Activated T-helper 1 cell treated with anti-CD3 and anti-CD28 coated beads, Interleukin-12 subunit alpha, Interleukin-12 subunit beta, Interleukin-2, Interleukin-4 antibody, amounts not matched to agents 30 ng/mL and 10 ng/mL and 1 ng/mL, durations not matched to agents 14 hours and 24 hours and 36 hours (primary cell): Measurements from ENCODE around the gene FMN1. TPM values are rescaled to one million over a fixed set of nuclear protein-coding genes. Genes with fewer than 3 reads are reported as not detected.
"Not testable (repeated sequence)": the region's sequence is repeated elsewhere in the genome, so short reads cannot be mapped to it uniquely, and the experiment has no call there.

Experiments used
- DNase-seq: peaks from one replicate; pipeline ENCODE4 v3.0.0; 2021; ENCODE audit warnings: low spot score
- H3K27ac Mint-ChIP-seq: one replicate; pipeline ENCODE4 v1.8.0; 2021; ENCODE audit warnings: mild to moderate bottlenecking, mixed read lengths
- H3K27me3 Mint-ChIP-seq: one replicate; pipeline ENCODE4 v1.8.0; 2022; ENCODE audit warnings: mild to moderate bottlenecking, moderate library complexity, mixed read lengths; ENCODE audit not compliant: insufficient read depth
- H3K36me3 Mint-ChIP-seq: one replicate; pipeline ENCODE4 v1.8.0; 2021; ENCODE audit warnings: low read depth, mixed read lengths
- H3K4me1 Mint-ChIP-seq: one replicate; pipeline ENCODE4 v1.8.0; 2021; ENCODE audit warnings: low read depth, mixed read lengths
- H3K4me3 Mint-ChIP-seq: one replicate; pipeline ENCODE4 v1.8.0; 2021; ENCODE audit warnings: mild to moderate bottlenecking, moderate library complexity, mixed read lengths
- H3K9me3 Mint-ChIP-seq: one replicate; pipeline ENCODE4 v1.8.0; 2021; ENCODE audit warnings: mixed read lengths
- intact Hi-C: fragments of 100-400 bp; cut with micrococcal nuclease; formaldehyde crosslinking; loops from one replicate; pipeline ENCODE4 v1.15.1; 2024
- total RNA-seq: library from RNA; stranded (reverse); gene quantifications from 2 replicates; pipeline ENCODE4 v1.2.3, GENCODE V29; 2022

Gene FMN1
- total RNA-seq, 1 donor from 2014 or later = 0.03 TPM

DNA sequence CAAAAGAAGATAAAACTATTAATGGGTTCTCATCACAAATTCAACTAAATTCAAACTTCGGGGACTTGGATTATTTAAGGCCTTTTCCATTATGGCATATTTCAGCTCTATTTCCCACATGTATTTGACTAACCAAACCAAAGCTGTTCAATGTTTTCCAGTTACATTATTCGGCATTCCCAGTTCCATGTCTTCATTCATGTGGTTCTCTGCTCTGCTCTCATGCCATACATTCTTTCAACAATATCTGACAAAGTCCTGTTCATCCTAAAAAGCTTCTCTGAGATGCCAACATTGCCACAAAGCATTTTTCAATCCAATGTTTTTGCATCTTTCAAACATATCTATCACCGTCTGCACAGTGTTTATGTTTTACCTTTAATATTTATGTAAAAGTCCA lies 335.3 kb downstream of the FMN1 start:
- Mint-ChIP-seq H3K36me3 (no peaks in the 10 kb centered on the region), H3K4me3 (no peak overlapping the region), H3K27me3 (no peaks in the 10 kb centered on the region), H3K9me3 (no peaks in the 10 kb centered on the region), H3K27ac (no peak overlapping the region), H3K4me1 (no peaks in the 10 kb centered on the region)
- intact Hi-C loops = no loop called here
- no peak for DNase-seq

DNA sequence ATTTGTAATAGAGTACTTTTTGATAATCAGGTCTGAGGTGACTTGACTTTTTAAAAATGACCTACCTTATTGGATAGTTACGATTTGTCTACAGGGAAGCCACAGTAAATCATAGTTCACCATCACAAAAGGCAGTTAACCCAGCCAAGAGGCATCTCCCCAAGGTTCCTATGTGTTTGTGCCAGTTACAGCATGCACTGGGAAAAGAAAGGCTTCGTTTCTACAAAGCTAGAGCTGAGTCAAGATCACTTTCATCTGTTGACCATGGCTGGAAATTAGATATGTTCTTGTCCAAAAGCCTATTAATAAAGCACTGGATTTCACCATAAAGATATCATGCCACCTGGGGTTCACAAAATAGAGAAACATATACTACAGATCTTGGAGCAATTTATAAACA lies 336.8 kb downstream of the FMN1 start:
- no peaks in the 10 kb centered on the region for H3K4me1 Mint-ChIP-seq
- intact Hi-C loops = no loop called here
- H3K36me3 Mint-ChIP-seq = no peaks in the 10 kb centered on the region

DNA sequence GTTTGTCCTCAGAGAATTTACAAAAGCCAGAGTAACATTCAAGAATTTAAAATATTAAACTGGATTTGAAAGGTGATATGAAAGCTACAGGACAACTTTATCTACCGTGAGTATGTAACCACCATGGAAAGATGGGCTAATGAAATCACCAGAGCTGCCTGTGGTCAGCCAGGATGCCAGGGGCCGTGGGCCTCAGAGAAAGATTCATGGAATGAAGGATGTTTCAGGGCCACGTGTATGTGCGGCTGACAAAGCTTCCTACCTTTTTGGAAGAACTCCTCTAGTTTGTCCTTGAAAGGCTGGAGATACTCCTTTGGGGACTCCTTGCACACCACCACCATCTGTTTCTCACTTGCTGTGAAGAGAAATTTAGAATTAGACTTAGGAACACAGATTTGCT lies 337.8 kb downstream of the FMN1 start:
- no peak overlapping the region for H3K27ac Mint-ChIP-seq
- no peak overlapping the region for H3K4me3 Mint-ChIP-seq
- DNase-seq = no peak
- no peaks in the 10 kb centered on the region for H3K27me3 Mint-ChIP-seq
- no peaks in the 10 kb centered on the region for H3K36me3 Mint-ChIP-seq
- intact Hi-C loops = no loop called here
- H3K4me1 Mint-ChIP-seq = no peaks in the 10 kb centered on the region
- no peaks in the 10 kb centered on the region for H3K9me3 Mint-ChIP-seq

More for the DNA sequence above, 336.8 kb downstream of the FMN1 start:
- no peak for DNase-seq
- Mint-ChIP-seq H3K27me3 (no peaks in the 10 kb centered on the region), H3K27ac (no peak overlapping the region), H3K9me3 (no peaks in the 10 kb centered on the region), H3K4me3 (no peak overlapping the region)

DNA sequence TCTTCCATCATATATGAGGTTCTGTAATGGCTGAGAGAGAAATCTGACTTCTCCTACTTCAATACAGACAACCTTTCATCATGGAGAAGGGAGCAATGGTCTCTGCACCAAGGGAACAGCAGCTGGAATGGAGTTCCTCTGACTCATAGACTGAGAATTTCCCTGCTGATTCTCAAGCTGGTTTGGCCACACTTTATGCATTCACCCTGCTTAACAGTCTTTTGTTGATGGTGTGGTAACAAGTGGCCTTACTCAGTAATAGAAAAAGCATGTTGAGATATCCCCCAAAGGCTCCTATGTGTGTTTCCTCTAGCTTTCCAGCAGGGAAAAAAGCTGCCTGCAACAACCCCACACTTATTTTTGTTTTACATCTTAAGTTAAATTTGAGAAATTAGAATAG lies 338.6 kb downstream of the FMN1 start:
- Mint-ChIP-seq H3K36me3 (no peaks in the 10 kb centered on the region), H3K9me3 (no peaks in the 10 kb centered on the region), H3K27me3 (no peaks in the 10 kb centered on the region), H3K4me3 (no peak overlapping the region), H3K4me1 (no peaks in the 10 kb centered on the region), H3K27ac (no peak overlapping the region)
- no peak for DNase-seq
- intact Hi-C loops = no loop called here

DNA sequence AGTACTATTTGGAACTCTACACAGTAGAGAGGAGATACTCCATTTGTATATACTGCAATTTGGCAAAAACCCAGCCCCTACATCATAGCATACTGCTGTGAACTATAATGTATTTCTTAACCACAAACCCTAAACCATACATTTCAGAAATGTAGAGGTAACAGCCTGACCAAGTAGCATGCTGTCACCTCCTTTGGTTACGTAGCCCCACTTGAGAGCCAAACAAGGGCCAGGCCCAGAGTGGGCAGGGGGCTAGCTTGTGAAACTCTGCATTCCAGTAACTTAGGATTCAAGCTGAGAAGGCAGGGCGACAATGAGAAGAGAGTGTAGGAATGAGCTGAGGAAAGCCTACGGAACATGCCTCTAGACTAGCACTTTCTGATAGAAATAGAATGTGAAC lies 340.9 kb downstream of the FMN1 start:
- DNase-seq = no peak
- H3K4me3 Mint-ChIP-seq = no peak overlapping the region
- no peaks in the 10 kb centered on the region for H3K9me3 Mint-ChIP-seq
- no peak overlapping the region for H3K27ac Mint-ChIP-seq
- H3K27me3 Mint-ChIP-seq = no peaks in the 10 kb centered on the region
- no peaks in the 10 kb centered on the region for H3K4me1 Mint-ChIP-seq
- H3K36me3 Mint-ChIP-seq = no peaks in the 10 kb centered on the region
- intact Hi-C loops = no loop called here

DNA sequence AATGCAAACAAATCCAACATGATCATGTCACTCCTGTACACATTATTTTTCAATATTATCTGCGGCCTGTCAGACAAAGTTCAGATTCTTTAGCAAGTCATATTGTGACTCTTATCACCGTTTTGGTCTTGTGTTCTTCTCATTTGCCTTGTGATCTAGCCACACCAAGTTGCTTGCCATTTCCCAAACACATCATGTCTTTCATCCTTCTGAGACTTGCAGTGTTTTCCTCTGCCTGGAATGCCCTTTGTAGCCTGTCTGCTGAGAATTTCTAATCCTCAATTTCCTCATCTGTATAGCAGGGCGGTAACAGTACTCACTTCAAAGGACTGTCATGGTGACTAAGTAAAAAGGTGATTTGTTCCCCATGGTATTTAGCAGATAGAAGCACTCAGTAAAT lies 341.7 kb downstream of the FMN1 start:
- no peaks in the 10 kb centered on the region for H3K36me3 Mint-ChIP-seq
- no peak for DNase-seq
- no peaks in the 10 kb centered on the region for H3K27me3 Mint-ChIP-seq
- no peaks in the 10 kb centered on the region for H3K9me3 Mint-ChIP-seq
- intact Hi-C loops = no loop called here
- H3K4me1 Mint-ChIP-seq = no peaks in the 10 kb centered on the region
- no peak overlapping the region for H3K4me3 Mint-ChIP-seq
- no peak overlapping the region for H3K27ac Mint-ChIP-seq

DNA sequence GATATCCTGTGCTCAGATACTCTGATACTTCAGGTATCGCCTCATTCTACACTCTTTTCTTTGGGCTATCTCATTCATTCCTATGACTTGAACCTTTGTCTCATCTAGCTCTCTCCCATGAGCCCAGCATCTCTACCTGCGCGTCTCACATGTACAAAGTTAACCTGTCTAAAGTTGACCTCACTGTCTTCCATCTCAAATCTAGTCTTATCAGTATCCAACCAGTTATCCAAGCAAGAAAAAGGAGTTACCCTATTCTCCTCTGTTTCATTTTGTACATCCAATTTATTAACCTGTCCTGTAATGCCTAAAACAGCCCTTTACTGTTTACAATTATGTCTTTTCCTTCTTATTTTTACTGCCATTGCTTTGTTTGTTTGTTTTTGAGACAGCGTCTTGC lies 342.5 kb downstream of the FMN1 start:
- no peak overlapping the region for H3K4me3 Mint-ChIP-seq
- H3K27ac Mint-ChIP-seq = no peak overlapping the region
- intact Hi-C loops = no loop called here
- H3K36me3 Mint-ChIP-seq = no peaks in the 10 kb centered on the region
- H3K27me3 Mint-ChIP-seq = no peaks in the 10 kb centered on the region
- DNase-seq = no peak
- no peaks in the 10 kb centered on the region for H3K9me3 Mint-ChIP-seq
- H3K4me1 Mint-ChIP-seq = no peaks in the 10 kb centered on the region

DNA sequence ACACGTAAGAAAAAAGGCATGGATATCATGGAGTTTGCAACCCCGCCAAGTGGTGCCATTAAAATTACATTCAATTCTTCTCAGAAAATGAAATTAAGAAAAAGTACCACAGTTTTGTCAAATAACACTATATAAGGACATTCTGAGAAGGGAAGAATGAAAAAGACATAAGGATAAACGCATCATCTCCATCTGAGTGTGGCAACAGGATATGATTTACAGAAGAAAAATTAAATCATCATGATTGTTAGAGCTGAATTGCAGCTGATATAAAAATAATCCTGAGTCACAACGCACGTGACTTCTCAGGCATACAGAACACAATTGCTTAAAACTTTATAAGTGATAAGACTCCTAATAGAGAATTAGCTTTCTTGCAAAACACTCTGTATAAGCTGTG lies 342.9 kb downstream of the FMN1 start:
- H3K4me1 Mint-ChIP-seq = no peaks in the 10 kb centered on the region
- no peaks in the 10 kb centered on the region for H3K36me3 Mint-ChIP-seq

DNA sequence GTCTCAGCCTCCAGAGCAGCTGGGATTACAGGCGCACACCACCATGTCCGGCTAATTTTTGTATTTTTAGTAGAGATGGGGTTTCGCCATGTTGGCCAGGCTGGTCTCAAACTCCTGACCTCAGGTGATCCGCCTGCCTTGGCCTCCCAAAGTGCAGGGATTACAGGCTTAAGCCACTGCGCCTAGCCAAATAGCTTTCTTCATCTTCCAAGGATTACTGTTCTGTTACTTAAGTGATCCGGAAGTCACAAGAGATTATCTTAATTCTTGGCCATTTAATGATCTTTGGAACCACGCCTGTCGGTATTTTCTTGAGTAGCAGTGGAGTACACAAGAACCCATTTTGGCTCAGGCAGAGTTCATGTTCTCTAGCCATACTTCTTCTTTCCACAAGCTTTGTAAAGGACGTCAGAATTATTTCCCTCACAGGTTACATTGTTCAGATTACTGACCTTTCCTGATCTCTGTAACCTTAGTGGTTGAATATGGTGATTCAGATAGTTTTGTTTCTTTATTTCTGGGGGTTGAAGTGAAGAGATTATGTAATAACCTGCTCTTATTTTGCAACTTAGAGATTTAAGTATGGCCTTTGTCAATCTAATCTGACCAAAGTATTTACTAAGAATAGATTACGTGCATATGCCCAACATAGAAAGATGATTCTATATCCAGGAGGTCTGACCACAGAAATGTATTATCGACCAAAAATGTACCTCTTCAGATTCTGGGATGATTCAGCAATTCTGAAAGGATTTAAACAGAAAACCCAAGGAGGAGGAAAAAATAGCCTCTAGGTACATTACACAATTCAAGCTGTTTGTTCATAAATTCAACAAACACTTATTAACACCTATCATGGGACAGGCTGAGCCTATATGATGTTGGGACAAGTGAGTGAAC lies 344.5 kb downstream of the FMN1 start:
- Mint-ChIP-seq H3K4me1 (no peaks in the 10 kb centered on the region), H3K27me3 (no peaks in the 10 kb centered on the region), H3K4me3 (no peak overlapping the region), H3K27ac (no peak overlapping the region), H3K36me3 (no peaks in the 10 kb centered on the region), H3K9me3 (no peaks in the 10 kb centered on the region)
- intact Hi-C loops = loop anchor here (10.0 kb wide), 1 partner anchor 145 kb away; no protein-coding TSS in a partner anchor
- DNase-seq = no peak

More for the DNA sequence above, 342.9 kb downstream of the FMN1 start:
- no peaks in the 10 kb centered on the region for H3K27me3 Mint-ChIP-seq
- no peak overlapping the region for H3K4me3 Mint-ChIP-seq
- intact Hi-C loops = no loop called here
- DNase-seq = no peak
- no peaks in the 10 kb centered on the region for H3K9me3 Mint-ChIP-seq
- H3K27ac Mint-ChIP-seq = no peak overlapping the region

DNA sequence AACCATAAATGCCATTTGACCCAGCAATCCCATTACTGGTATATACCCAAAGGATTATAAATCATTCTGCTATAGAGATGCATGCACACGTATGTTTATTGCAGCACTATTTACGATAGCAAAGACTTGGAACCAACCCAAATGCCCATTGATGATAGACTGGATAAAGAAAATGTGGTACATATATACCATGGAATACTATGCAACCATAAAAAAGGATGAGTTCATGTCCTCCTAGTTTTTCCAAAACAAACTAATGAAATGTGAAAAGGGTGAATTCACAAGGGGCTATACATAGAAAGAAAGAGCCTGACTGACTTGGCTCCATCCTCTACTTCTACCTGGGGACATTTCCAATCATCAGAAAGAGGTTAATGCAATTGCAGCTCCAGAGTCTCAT lies 347.8 kb downstream of the FMN1 start:
- H3K4me1 Mint-ChIP-seq, H3K27ac Mint-ChIP-seq, H3K4me3 Mint-ChIP-seq, H3K9me3 Mint-ChIP-seq, H3K36me3 Mint-ChIP-seq, H3K27me3 Mint-ChIP-seq, DNase-seq: not testable (repeated sequence)
- intact Hi-C loops = loop anchor here (10.0 kb wide), 1 partner anchor 148 kb away; no protein-coding TSS in a partner anchor

DNA sequence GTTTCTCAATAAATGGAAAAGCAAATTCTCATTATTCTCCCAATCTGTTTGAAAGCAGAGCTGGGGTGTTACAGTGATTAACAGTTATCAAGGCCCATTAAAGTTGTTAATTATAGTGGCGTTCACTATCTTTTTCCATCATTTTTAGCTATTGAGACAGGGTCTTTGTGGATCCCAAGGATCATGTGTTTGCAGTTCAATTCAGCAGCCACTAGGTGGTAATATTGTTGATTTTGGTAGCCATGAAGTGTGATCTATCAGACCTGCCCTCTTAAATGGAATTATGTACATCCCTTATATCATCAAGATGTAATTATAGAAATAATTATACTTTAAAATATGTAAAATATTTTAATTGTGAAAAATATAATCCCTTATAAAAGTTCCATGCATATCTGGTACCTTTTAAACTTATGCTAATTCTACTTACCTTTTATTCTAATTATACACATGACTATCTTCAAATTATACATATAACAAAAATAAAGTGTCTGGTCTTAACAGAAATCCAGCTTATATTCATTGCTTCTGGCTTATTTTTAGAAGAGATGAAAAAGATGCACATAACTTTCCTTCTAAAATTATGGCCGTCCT lies 350.3 kb downstream of the FMN1 start:
- H3K27ac Mint-ChIP-seq = no peak overlapping the region

DNA sequence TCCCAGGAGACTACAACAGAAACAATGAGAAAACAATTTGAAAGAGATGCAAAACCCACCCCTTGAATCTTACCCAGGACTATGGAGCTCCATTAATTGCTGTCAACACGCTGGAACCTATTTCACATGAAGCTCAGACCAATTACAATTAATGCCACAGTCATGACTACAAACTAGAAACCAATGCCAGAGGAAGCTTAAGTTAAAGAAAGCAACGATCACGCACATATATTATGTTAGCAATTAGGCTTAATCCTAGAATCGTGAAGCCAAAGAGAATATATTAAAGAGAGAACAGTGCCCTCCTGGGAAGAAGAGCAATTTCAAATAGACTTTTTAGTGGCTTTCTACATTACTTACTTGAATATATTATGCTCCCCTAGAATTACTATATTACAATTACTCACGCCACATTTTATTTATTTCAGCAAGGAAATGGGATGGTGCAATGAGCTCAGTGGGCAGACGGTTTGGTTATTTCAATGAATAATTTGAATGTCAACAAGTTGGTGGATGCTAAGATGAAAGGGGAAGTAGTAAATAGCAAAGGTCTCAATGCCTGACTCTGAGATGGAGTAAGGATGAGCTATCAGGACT lies 351.2 kb downstream of the FMN1 start:
- Mint-ChIP-seq H3K4me3 (no peak overlapping the region), H3K4me1 (no peaks in the 10 kb centered on the region), H3K9me3 (no peaks in the 10 kb centered on the region), H3K36me3 (no peaks in the 10 kb centered on the region), H3K27me3 (peaks cover 2% of the 10 kb centered on the region), H3K27ac (no peak overlapping the region)
- intact Hi-C loops = loop anchor here (10.0 kb wide), 1 partner anchor 151 kb away; no protein-coding TSS in a partner anchor
- DNase-seq = no peak

More for the DNA sequence above, 350.3 kb downstream of the FMN1 start:
- H3K9me3 Mint-ChIP-seq = no peaks in the 10 kb centered on the region
- no peak for DNase-seq
- no peak overlapping the region for H3K4me3 Mint-ChIP-seq
- H3K4me1 Mint-ChIP-seq = no peaks in the 10 kb centered on the region
- no peaks in the 10 kb centered on the region for H3K36me3 Mint-ChIP-seq
- H3K27me3 Mint-ChIP-seq = peaks cover 2% of the 10 kb centered on the region
- intact Hi-C loops = loop anchor here (10.0 kb wide), 1 partner anchor 151 kb away; no protein-coding TSS in a partner anchor

DNA sequence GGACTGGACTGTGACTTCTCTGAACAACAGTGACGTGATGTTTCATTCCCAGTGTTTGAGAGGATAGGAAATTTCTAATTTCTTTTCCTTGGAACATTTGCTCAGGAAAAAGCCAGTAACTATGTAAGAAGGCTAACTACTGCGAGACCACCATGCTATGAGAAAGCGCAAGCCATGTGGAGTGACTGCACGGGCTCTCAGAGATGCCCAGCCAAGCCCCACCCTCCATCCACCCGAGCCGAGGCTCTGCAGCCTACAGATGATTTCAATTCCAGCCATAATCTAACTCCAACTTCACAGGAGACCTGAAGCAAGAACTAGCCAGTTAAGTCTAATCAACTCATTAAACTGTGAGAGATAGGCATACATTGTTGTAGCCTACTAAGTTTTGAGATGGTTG lies 352.4 kb downstream of the FMN1 start:
- Mint-ChIP-seq H3K4me3 (no peak overlapping the region), H3K27ac (no peak overlapping the region), H3K9me3 (no peaks in the 10 kb centered on the region), H3K27me3 (peaks cover 2% of the 10 kb centered on the region), H3K36me3 (no peaks in the 10 kb centered on the region), H3K4me1 (no peaks in the 10 kb centered on the region)
- intact Hi-C loops = loop anchor here (10.0 kb wide), 1 partner anchor 153 kb away; no protein-coding TSS in a partner anchor
- no peak for DNase-seq
